CD8-positive, alpha-beta memory T cell (primary cell): ENCODE measurements around the gene ZNRF3. TPM values are rescaled to one million over a fixed set of nuclear protein-coding genes. Genes with fewer than 3 reads are reported as not detected.

Experiments
- CTCF ChIA-PET: fragments of 350-600 bp; sonication (Branson Sonifier 250); formaldehyde crosslinking; loops from one replicate; lab custom pipeline; 2021; ENCODE audit warnings: antibody characterized with exemption; lab: Charles Lee
- POLR2A ChIA-PET: fragments of 350-600 bp; sonication (Branson Sonifier 250); formaldehyde crosslinking; loops from one replicate; lab custom pipeline; 2021; ENCODE audit warnings: antibody characterized with exemption; lab: Charles Lee
- DNase-seq, 5 donors: peaks; one replicate each; pipeline versions ENCODE4 v3.0.0 to v3.0.0-alpha.2; 2020 to 2022; ENCODE audit warnings: mixed read lengths in 1 of 5
- H3K27ac ChIP-seq: one replicate; pipeline ENCODE4 v1.7.0; 2013; ENCODE audit warnings: low read depth, mild to moderate bottlenecking, low read length, moderate library complexity
- H3K27me3 ChIP-seq: 2 replicates; pipeline ENCODE4 v1.7.0; 2013; ENCODE audit warnings: low read length, mild to moderate bottlenecking; ENCODE audit not compliant: insufficient read depth, poor library complexity, severe bottlenecking
- H3K36me3 ChIP-seq: 2 replicates; pipeline ENCODE4 v1.7.0; 2013; ENCODE audit warnings: mild to moderate bottlenecking, low read length, moderate library complexity; ENCODE audit not compliant: insufficient read depth
- H3K4me1 ChIP-seq: 2 replicates; pipeline ENCODE4 v1.7.0; 2013; ENCODE audit warnings: mild to moderate bottlenecking, low read length, moderate library complexity; ENCODE audit not compliant: insufficient read depth
- H3K4me3 ChIP-seq: 2 replicates; pipeline ENCODE4 v1.7.0; 2013; ENCODE audit warnings: mild to moderate bottlenecking, low read length
- H3K9me3 ChIP-seq: 2 replicates; pipeline ENCODE4 v1.7.0; 2013; ENCODE audit warnings: mild to moderate bottlenecking, low read length
- H3K27ac Mint-ChIP-seq, 8 donors: one replicate each; pipeline ENCODE4 v1.8.0; 2020 to 2021; ENCODE audit warnings: mixed read lengths in 8 of 8, mild to moderate bottlenecking in 6 of 8, inconsistent platforms in 3 of 8, moderate library complexity in 3 of 8
- H3K27me3 Mint-ChIP-seq, 2 donors: one replicate each; pipeline ENCODE4 v1.8.0; 2020 to 2021; ENCODE audit warnings: mixed read lengths in 2 of 2, mild to moderate bottlenecking in 1 of 2, moderate library complexity in 1 of 2
- H3K36me3 Mint-ChIP-seq, 3 donors: one replicate each; pipeline ENCODE4 v1.8.0; 2020 to 2021; ENCODE audit warnings: mixed read lengths in 3 of 3, inconsistent platforms in 1 of 3, mild to moderate bottlenecking in 1 of 3
- H3K4me1 Mint-ChIP-seq, 3 donors: one replicate each; pipeline ENCODE4 v1.8.0; 2020 to 2021; ENCODE audit warnings: mixed read lengths in 3 of 3, inconsistent platforms in 1 of 3, mild to moderate bottlenecking in 1 of 3
- H3K4me3 Mint-ChIP-seq, 7 donors: one replicate each; pipeline ENCODE4 v1.8.0; 2020 to 2021; ENCODE audit warnings: mixed read lengths in 7 of 7, mild to moderate bottlenecking in 6 of 7, moderate library complexity in 4 of 7, inconsistent platforms in 2 of 7
- H3K9me3 Mint-ChIP-seq, 5 donors: one replicate each; pipeline ENCODE4 v1.8.0; 2020 to 2022; ENCODE audit warnings: mixed read lengths in 5 of 5, mild to moderate bottlenecking in 3 of 5, moderate library complexity in 2 of 5, inconsistent platforms in 1 of 5
- polyA plus RNA-seq: library from polyadenylated mRNA; unstranded; fragments of 300-500 nt; fragmentation: Illumina TruSeq; gene quantifications from one replicate; pipeline ENCODE4 v1.2.3, GENCODE V29; 2021
- total RNA-seq, 2 experiments: library from RNA; stranded (reverse); gene quantifications; one replicate each; pipeline ENCODE4 v1.2.3, GENCODE V29; 2021

Gene ZNRF3
- total and polyA plus RNA-seq, 3 experiments from 2014 or later: 0.35 to 1.2 (median 1.0) TPM

DNA sequence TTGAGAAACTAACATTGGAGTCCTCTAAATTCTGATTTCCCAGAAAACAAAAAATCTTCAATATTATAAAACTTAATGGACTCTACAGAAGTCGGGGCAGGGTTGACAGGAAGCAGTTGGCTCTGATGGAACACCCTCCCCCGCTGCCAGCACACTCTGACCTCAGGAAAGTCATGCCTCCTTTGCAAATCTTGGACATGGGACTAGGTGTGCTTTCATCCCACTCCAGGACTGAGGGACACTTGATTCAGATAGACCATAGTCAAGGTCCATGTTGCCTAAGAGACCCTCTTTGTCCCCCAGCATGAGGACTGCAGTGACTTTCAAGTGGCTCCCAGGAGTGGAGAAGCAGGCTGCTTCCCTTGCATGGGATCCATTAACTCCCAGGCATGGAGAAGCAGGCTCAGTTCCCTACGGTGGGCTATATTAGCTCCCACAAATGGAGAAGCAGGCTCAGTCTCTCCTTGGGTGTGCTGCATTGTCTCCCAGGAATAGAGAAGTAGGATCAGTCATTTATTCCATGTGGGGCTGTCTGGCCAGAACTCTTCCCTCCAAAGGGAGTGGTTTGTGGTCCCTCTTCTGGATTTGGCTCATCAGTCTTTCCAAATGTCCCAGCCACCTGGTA lies 139.9 kb downstream of the ZNRF3 start:
- CTCF ChIA-PET: no interaction called here
- POLR2A ChIA-PET: no interaction called here
- H3K36me3 ChIP-seq: no peaks in the 10 kb centered on the region

DNA sequence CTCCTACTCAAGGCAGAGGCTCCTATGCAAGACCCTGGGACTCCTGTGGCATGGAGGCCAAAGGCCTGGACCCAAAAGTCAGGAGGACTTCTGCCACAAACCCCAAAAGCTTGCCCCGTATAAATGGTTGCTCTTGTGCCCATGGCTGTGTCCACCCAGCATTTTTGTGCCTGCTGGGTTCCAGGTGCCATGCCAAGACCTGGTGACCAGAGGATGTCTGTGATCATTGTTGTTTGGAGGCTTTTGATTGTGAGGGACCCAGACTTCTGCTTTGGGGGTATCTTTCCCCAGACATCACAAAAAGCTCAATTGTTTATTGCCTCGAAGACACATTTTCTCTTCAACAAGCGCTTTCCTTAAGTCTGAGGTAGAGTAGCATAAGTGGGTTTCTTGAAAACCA lies 143.2 kb downstream of the ZNRF3 start:
- Histone ChIP-seq H3K36me3 (no peaks in the 10 kb centered on the region), H3K27ac (no peak overlapping the region), H3K9me3 (no peaks in the 10 kb centered on the region), H3K4me3 (no peak overlapping the region), H3K27me3 (peaks cover 12% of the 10 kb centered on the region), H3K4me1 (peaks cover 6% of the 10 kb centered on the region)
- Mint-ChIP-seq H3K9me3 (no peaks in the 10 kb centered on the region), H3K27me3 (peaks cover 30 to 60% of the 10 kb centered on the region in 2 donors), H3K4me1 (peaks cover 6 to 17% (median 12%) of the 10 kb centered on the region in 3 donors), H3K4me3 (no peak overlapping the region), H3K36me3 (peaks cover 0 to 2% (median 0%) of the 10 kb centered on the region in 3 donors), H3K27ac (no peak overlapping the region)
- POLR2A ChIA-PET: no interaction called here
- no peak for DNase-seq
- CTCF ChIA-PET: interaction anchor here (2.2 kb wide), 1 partner anchor 14 kb away, joined by 8 read pairs; no protein-coding TSS in a partner anchor

More for the DNA sequence above, 139.9 kb downstream of the ZNRF3 start:
- Mint-ChIP-seq H3K27me3 (peaks cover 20 to 30% of the 10 kb centered on the region in 2 donors), H3K36me3 (peaks cover 0 to 2% (median 0%) of the 10 kb centered on the region in 3 donors), H3K27ac (no peak overlapping the region), H3K4me3 (no peak overlapping the region), H3K4me1 (no peaks in the 10 kb centered on the region), H3K9me3 (peaks cover 0 to 3% (median 0%) of the 10 kb centered on the region in 5 donors)
- no peak for DNase-seq
- no peaks in the 10 kb centered on the region for H3K4me1 ChIP-seq
- no peak overlapping the region for H3K27ac ChIP-seq
- no peak overlapping the region for H3K4me3 ChIP-seq
- no peaks in the 10 kb centered on the region for H3K9me3 ChIP-seq
- no peaks in the 10 kb centered on the region for H3K27me3 ChIP-seq

DNA sequence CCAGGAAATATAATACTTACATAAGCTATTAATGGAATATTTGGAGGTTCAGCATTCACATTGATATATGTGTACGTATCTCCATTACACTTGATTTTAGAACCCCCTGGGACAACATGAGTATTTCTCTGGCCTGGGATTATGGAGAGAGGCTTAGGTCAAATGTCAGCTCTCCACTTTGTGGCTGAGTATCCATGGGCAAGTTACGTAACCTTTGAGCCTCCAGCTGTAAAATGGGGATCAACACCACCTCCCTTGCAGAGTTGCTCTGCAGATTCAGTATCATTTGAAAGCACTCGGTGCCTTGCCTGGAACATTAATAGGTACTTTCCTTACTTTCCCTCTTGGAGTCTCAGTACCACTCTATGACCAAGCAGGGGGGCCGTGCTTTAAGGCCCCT lies 145.1 kb downstream of the ZNRF3 start:
- Histone ChIP-seq H3K4me3 (no peak overlapping the region), H3K9me3 (no peaks in the 10 kb centered on the region), H3K36me3 (no peaks in the 10 kb centered on the region), H3K27me3 (peaks cover 12% of the 10 kb centered on the region), H3K4me1 (peaks cover 6% of the 10 kb centered on the region), H3K27ac (no peak overlapping the region)
- Mint-ChIP-seq H3K9me3 (no peaks in the 10 kb centered on the region), H3K4me3 (no peak overlapping the region), H3K36me3 (peaks cover 0 to 2% (median 0%) of the 10 kb centered on the region in 3 donors), H3K27ac (peak overlapping the region in 1 of 8 donors; percentile 29), H3K27me3 (peaks cover 41 to 71% of the 10 kb centered on the region in 2 donors), H3K4me1 (peaks cover 6 to 17% (median 12%) of the 10 kb centered on the region in 3 donors)
- POLR2A ChIA-PET: no interaction called here
- DNase-seq: no peak
- CTCF ChIA-PET: no interaction called here

DNA sequence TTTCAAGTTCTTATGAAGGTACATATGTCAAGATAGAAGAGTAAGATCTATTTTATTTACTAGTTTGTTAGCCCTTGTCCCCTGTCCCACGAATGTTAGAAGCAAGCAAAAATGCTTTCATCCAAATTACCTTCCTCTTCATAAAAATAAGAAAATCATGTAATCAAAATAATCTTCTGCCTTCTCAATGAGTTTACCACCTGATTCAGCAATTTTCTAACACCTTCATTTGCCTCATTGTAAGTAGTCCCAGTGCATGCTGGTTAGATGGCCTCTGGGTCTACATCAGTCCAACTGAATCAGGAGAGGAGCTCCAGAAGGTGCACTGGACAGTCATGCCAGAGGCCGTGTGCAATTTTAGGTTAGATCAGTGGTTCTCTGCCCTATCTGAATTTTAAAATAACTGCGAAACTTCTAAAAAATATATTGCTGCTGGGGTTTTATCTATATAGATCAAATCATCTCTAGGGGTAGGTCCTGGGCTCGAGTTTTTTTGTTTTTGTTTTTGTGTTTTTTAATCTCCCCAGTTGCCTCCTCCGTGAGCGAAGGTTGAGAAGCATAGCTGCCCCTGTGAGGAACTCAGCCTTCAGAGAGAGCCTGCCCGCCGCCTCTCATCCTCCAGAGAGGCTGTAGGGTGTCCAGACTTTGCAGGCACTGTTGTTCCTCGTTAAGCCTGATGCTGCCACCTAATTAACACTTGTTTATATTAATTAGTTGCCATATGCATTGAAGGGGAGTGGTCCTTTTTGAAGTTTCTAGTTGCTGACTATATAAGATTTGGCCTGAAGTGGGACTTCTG lies 146.0 kb downstream of the ZNRF3 start:
- Mint-ChIP-seq H3K27me3 (peaks cover 41 to 69% of the 10 kb centered on the region in 2 donors), H3K4me3 (peak overlapping the region in 3 of 7 donors; percentile 12 to 54 (median 54)), H3K27ac (no peak overlapping the region), H3K36me3 (peaks cover 0 to 2% (median 0%) of the 10 kb centered on the region in 3 donors), H3K4me1 (peaks cover 6 to 17% (median 12%) of the 10 kb centered on the region in 3 donors), H3K9me3 (no peaks in the 10 kb centered on the region)
- CTCF ChIA-PET: interaction anchor here (0.6 kb wide), 1 partner anchor 16 kb away, joined by 3 read pairs; no protein-coding TSS in a partner anchor
- Histone ChIP-seq H3K9me3 (no peaks in the 10 kb centered on the region), H3K27me3 (peaks cover 12% of the 10 kb centered on the region), H3K4me1 (peaks cover 6% of the 10 kb centered on the region), H3K4me3 (no peak overlapping the region), H3K36me3 (no peaks in the 10 kb centered on the region), H3K27ac (no peak overlapping the region)
- POLR2A ChIA-PET: no interaction called here
- DNase-seq: no peak

DNA sequence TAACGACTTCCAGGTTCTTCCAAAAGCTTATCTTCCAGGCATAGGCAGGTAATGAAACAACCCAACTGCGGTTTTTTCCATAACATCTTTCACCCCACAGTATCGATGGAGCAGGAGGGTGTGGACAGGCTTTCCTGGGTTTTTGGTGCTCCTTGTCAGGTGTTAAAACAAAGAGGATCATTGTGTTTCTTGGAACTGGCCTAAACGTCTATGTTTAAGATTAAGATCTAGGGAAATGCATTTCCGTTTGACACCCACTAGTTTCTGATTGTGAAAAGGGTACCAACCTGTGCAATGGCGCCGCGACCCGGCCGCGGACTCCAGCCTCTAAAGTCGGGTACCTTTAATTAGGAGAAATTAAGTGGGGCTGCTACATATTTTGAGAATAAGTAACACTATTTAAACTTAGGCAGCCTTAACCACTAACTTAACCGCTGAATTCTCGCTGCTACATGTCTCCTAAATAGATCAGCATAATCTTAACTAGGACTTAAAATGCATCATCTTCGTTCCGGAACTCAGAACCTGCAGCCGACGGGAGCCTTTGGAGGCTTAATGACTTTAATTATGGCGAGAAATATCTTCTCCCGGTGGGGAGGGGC lies 146.7 kb downstream of the ZNRF3 start:
- Mint-ChIP-seq H3K27me3 (peaks cover 41 to 68% of the 10 kb centered on the region in 2 donors), H3K4me1 (peaks cover 6 to 17% (median 12%) of the 10 kb centered on the region in 3 donors), H3K9me3 (no peaks in the 10 kb centered on the region), H3K27ac (no peak overlapping the region), H3K4me3 (peak overlapping the region in 6 of 7 donors; percentile 24 to 73 (median 50)), H3K36me3 (peaks cover 0 to 2% (median 0%) of the 10 kb centered on the region in 3 donors)
- H3K27ac ChIP-seq: no peak overlapping the region
- H3K9me3 ChIP-seq: no peaks in the 10 kb centered on the region
- peaks cover 6% of the 10 kb centered on the region for H3K4me1 ChIP-seq
- ChIA-PET CTCF (no interaction called here), POLR2A (no interaction called here)
- peaks cover 12% of the 10 kb centered on the region for H3K27me3 ChIP-seq
- no peak for DNase-seq
- H3K36me3 ChIP-seq: no peaks in the 10 kb centered on the region
- no peak overlapping the region for H3K4me3 ChIP-seq

DNA sequence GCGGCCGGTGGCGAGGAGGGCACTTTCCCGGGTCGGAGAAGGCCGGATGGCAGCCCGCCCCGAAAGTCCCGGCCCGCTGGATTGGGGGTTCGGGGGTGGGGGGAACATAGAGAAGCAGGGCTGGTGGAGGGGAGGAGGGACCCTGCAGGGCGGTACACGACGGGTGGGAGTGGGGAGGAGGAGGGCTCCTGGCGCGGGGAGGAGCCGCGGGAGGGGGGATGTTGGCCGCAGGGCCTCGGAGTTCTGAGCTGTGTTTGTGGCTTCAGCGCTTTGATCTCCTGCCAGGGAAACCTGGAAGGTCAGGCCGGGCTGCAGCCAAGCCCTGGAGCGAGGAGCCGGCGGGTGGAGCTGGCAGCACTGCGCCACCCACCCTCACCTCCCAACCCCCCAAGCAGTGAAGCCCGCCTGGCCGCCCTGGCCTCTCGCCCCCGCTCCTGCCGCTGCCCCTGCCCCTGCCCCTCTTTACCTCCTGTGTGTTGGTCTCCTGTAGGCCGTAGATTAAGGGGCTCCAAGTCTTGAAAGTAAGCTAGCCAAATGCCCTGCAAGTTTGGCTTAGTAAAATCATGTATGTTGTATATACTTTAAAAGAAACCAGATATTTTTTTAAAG lies 147.3 kb downstream of the ZNRF3 start:
- Histone ChIP-seq H3K4me3 (no peak overlapping the region), H3K4me1 (peaks cover 6% of the 10 kb centered on the region), H3K36me3 (no peaks in the 10 kb centered on the region), H3K9me3 (no peaks in the 10 kb centered on the region), H3K27ac (peak overlapping the region; percentile 35), H3K27me3 (peaks cover 12% of the 10 kb centered on the region)
- no peaks in the 10 kb centered on the region for H3K36me3 Mint-ChIP-seq
- CTCF ChIA-PET: interaction anchor here (1.9 kb wide), 1 partner anchor 10 kb away, joined by 6 read pairs; no protein-coding TSS in a partner anchor
- H3K4me3 Mint-ChIP-seq: peak overlapping the region in 5 of 7 donors; percentile 37 to 73 (median 54)
- H3K4me1 Mint-ChIP-seq: peaks cover 6 to 17% (median 12%) of the 10 kb centered on the region in 3 donors
- H3K27me3 Mint-ChIP-seq: peaks cover 36 to 64% of the 10 kb centered on the region in 2 donors
- POLR2A ChIA-PET: no interaction called here
- DNase-seq: no peak
- peak overlapping the region in 1 of 8 donors; percentile 74 for H3K27ac Mint-ChIP-seq
- H3K9me3 Mint-ChIP-seq: no peaks in the 10 kb centered on the region

DNA sequence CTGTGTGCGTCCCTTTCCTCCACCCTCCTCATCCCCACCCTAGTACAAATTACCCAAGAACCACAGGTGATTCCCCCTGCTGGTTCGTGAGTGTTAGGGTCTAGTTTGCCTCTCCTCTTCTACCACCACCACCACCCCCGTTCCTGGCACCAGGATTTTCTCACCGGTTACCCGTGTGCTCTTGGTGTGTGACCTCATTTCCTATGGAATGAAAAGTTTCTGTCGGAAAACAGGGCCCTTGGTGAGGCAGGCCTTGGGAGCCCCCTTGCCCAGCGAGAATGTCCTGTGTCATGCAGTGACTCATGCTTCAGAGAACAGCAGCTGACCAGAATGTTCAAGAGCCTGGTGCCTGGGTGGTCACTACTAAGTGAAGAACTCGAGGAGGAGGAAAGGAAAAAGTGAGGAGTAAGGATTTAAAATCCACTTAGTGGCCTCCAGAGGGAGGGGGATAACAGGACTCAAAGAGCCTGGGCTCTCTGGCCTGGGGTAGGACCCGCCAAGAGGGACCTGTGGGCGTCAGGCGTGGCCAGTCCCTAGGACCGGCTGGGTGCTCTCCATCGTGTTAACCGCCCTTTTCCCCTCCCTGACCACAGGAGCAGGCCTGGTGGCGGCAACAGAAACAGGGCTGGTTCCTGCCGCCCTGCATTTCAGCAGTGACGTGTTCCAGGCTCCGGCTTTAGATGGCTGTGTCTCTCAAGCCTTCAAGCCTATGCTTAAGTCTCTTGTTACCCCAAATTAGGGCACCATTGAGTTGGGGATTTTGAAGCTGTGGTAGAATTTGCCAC lies 148.0 kb downstream of the ZNRF3 start:
- DNase-seq: no peak
- Histone ChIP-seq H3K27me3 (peaks cover 12% of the 10 kb centered on the region), H3K9me3 (no peaks in the 10 kb centered on the region), H3K4me1 (peaks cover 6% of the 10 kb centered on the region), H3K36me3 (no peaks in the 10 kb centered on the region), H3K4me3 (no peak overlapping the region), H3K27ac (peak overlapping the region; percentile 35)
- no peaks in the 10 kb centered on the region for H3K9me3 Mint-ChIP-seq
- H3K4me3 Mint-ChIP-seq: peak overlapping the region in 4 of 7 donors; percentile 38 to 64 (median 48)
- ChIA-PET POLR2A (no interaction called here), CTCF (interaction anchor here (1.9 kb wide), 1 partner anchor 9 kb away, joined by 6 read pairs; no protein-coding TSS in a partner anchor)
- H3K27me3 Mint-ChIP-seq: peaks cover 35 to 58% of the 10 kb centered on the region in 2 donors
- H3K36me3 Mint-ChIP-seq: no peaks in the 10 kb centered on the region
- H3K4me1 Mint-ChIP-seq: peaks cover 6 to 17% (median 12%) of the 10 kb centered on the region in 3 donors
- peak overlapping the region in 1 of 8 donors; percentile 78 for H3K27ac Mint-ChIP-seq
